Activated CD4-positive, alpha-beta T cell treated with anti-CD3 and anti-CD28 coated beads, Interleukin-2, amount 50 U/mL, for 24 hours (primary cell): ENCODE measurements around the gene PPP2R3B.
A peak's percentile ranks its signal among the peaks of the same experiment; 100 is the strongest.
"Not testable (repeated sequence)": the region's sequence is repeated elsewhere in the genome, so short reads cannot be mapped to it uniquely, and the experiment has no call there.

Experiments
- DNase-seq, 2 donors: peaks; one replicate each; pipeline ENCODE4 v3.0.0-alpha.2; 2020; ENCODE audit warnings: low read depth in 1 of 2, low spot score in 1 of 2

Gene PPP2R3B

GRCh38 chrX:404656-405055 lies 17.9 kb upstream of the PPP2R3B start:
- no peak for DNase-seq

GRCh38 chrX:402857-403256 lies 16.1 kb upstream of the PPP2R3B start:
- DNase-seq = no peak

- no peak for DNase-seq
These were observed 13.6 kb upstream of the PPP2R3B start for GRCh38 chrX:400258-400657.

GRCh38 chrX:397575-397974 lies 10.9 kb upstream of the PPP2R3B start:
- no peak for DNase-seq

GRCh38 chrX:394830-395229 lies 8.1 kb upstream of the PPP2R3B start:
- no peak for DNase-seq

- DNase-seq = no peak
These were observed 5.8 kb upstream of the PPP2R3B start for GRCh38 chrX:392575-392846.

GRCh38 chrX:391717-392574 lies 5.2 kb upstream of the PPP2R3B start:
- DNase-seq = no peak

- no peak for DNase-seq
These were observed 3.8 kb upstream of the PPP2R3B start for GRCh38 chrX:390459-390858.

GRCh38 chrX:389021-389441 lies 2.3 kb upstream of the PPP2R3B start:
- no peak for DNase-seq

- DNase-seq = no peak
These were observed 1.0 kb upstream of the PPP2R3B start for GRCh38 chrX:387729-388128.

- peak in 1 of 2 donors; percentile 23 for DNase-seq
These were observed 404 bp downstream of the PPP2R3B start for GRCh38 chrX:386239-386767.

- DNase-seq = not testable (repeated sequence)
These were observed 971 bp downstream of the PPP2R3B start for GRCh38 chrX:385736-386135.

- no peak for DNase-seq
These were observed 1.8 kb downstream of the PPP2R3B start for GRCh38 chrX:384861-385260.

- DNase-seq = no peak
These were observed 8.3 kb downstream of the PPP2R3B start for GRCh38 chrX:378443-378842.

GRCh38 chrX:376206-376605 lies 10.5 kb downstream of the PPP2R3B start:
- DNase-seq = not testable (repeated sequence)

GRCh38 chrX:375181-376036 lies 11.3 kb downstream of the PPP2R3B start:
- no peak for DNase-seq

GRCh38 chrX:374596-374995 lies 12.1 kb downstream of the PPP2R3B start:
- DNase-seq = no peak

GRCh38 chrX:373641-374471 lies 12.9 kb downstream of the PPP2R3B start:
- DNase-seq = peak; percentile 19 to 36

GRCh38 chrX:372856-373640 lies 13.7 kb downstream of the PPP2R3B start:
- DNase-seq = no peak

- DNase-seq = no peak
These were observed 14.8 kb downstream of the PPP2R3B start for GRCh38 chrX:371907-372306.
